ENCODE results near the gene ANGEL2. TPM values are rescaled to one million over a fixed set of nuclear protein-coding genes. Genes with fewer than 3 reads are reported as not detected.
"Not testable (repeated sequence)": the region's sequence is repeated elsewhere in the genome, so short reads cannot be mapped to it uniquely, and the experiment has no call there.

ANGEL2 gene
- total and polyA plus RNA-seq, 12 donors, result 17.7 to 47.3 (median 27.6) TPM

GRCh38 chr1:213032651-213033050 lies 17.0 kb upstream of the ANGEL2 start:
- Histone ChIP-seq H3K4me1 (replicated peaks in 1 of 2) (no peaks in the 10 kb centered on the region), H3K4me3 (no peak overlapping the region), H3K9me3 (replicated peaks in 1 of 3) (no peaks in the 10 kb centered on the region), H3K27ac (no peak overlapping the region), H3K36me3 (replicated peaks in 1 of 2) (no peaks in the 10 kb centered on the region), H3K27me3 (peaks cover 3% of the 10 kb centered on the region)
- TF ChIP-seq, protein P1, sequence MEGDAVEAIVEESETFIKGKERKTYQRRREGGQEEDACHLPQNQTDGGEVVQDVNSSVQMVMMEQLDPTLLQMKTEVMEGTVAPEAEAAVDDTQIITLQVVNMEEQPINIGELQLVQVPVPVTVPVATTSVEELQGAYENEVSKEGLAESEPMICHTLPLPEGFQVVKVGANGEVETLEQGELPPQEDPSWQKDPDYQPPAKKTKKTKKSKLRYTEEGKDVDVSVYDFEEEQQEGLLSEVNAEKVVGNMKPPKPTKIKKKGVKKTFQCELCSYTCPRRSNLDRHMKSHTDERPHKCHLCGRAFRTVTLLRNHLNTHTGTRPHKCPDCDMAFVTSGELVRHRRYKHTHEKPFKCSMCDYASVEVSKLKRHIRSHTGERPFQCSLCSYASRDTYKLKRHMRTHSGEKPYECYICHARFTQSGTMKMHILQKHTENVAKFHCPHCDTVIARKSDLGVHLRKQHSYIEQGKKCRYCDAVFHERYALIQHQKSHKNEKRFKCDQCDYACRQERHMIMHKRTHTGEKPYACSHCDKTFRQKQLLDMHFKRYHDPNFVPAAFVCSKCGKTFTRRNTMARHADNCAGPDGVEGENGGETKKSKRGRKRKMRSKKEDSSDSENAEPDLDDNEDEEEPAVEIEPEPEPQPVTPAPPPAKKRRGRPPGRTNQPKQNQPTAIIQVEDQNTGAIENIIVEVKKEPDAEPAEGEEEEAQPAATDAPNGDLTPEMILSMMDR (IDR thresholded peaks at IDR 0.05), result no peak
- TF ChIP-seq POLR2A (IDR thresholded peaks at IDR 0.05), result no peak
- intact Hi-C loops (cut with DNase I), result no loop called here
- DNase-seq, result no peak

DNA sequence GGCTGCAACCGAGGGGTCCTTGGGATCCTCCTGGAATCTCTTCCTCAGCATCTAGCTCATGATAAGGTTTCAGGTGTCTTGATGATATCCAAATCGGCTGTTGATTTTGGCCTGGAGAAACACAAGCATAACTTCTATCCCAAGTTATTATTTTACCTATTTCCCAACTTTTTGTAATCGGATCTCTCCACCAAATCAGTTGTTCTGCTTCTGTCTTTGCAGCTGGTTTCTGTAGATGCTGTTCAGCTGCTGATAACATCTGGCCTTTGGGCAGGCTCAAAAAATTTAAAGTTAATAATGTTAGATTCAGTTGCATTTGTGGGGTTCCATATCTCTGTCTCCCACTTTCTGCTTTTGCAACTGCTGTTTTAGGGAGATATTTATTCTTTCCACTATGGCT lies 11.4 kb upstream of the ANGEL2 start:
- H3K9me3 ChIP-seq (replicated peaks in 1 of 3); H3K27me3 ChIP-seq; DNase-seq; intact Hi-C loops (cut with DNase I); H3K27ac ChIP-seq; H3K4me3 ChIP-seq; H3K36me3 ChIP-seq (replicated peaks in 1 of 2); H3K4me1 ChIP-seq (replicated peaks in 1 of 2): not testable (repeated sequence)
- 60 to 78% (median 74%) methylated on average over 2 to 3 of the region's 3 CpGs for WGBS, 4 donors

DNA sequence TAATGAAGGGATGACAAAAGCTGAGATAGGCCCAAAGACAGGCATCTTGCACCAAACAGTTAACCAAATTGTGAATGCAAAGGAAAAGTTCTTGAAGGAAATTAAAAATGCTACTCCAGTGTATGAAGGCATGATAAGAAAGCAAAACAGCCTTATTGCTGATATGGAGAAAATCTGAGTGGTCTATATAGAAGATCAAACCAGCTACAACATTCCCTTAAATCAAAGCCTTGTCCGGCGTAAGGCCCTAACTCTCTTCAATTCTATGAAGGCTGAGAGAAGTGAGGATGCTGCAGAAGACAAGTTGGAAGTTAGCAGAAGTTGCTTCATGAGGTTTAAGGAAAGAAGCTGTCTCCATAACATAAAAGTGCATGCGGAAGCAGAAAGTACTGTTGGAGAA lies 4.3 kb upstream of the ANGEL2 start:
- 91 to 97% (median 94%) methylated on average over 3 of the region's 3 CpGs for WGBS, 4 donors
- Histone ChIP-seq H3K27me3 (no peaks in the 10 kb centered on the region), H3K4me3 (no peak overlapping the region), H3K27ac (no peak overlapping the region), H3K4me1 (replicated peaks in 1 of 2) (peaks cover 0 to 3% of the 10 kb centered on the region in 2 donors), H3K9me3 (replicated peaks in 1 of 3) (no peaks in the 10 kb centered on the region), H3K36me3 (replicated peaks in 1 of 2) (no peaks in the 10 kb centered on the region)
- TF ChIP-seq, protein P1 (IDR thresholded peaks at IDR 0.05), result no peak
- no peak for TF ChIP-seq POLR2A (IDR thresholded peaks at IDR 0.05)
- DNase-seq, result no peak
- intact Hi-C loops (cut with DNase I), result no loop called here

- Histone ChIP-seq H3K27ac (no peak overlapping the region), H3K9me3 (replicated peaks in 1 of 3) (no peaks in the 10 kb centered on the region), H3K27me3 (no peaks in the 10 kb centered on the region), H3K4me3 (no peak overlapping the region), H3K4me1 (replicated peaks in 1 of 2) (peaks cover 2 to 6% of the 10 kb centered on the region in 2 donors), H3K36me3 (replicated peaks in 1 of 2) (no peaks in the 10 kb centered on the region)
- no peak for TF ChIP-seq POLR2A (IDR thresholded peaks at IDR 0.05)
- TF ChIP-seq, protein P1 (IDR thresholded peaks at IDR 0.05), result no peak
- DNase-seq, result no peak
- 84 to 87% (median 85%) methylated on average over 4 of the region's 4 CpGs for WGBS, 4 donors
- intact Hi-C loops (cut with DNase I), result no loop called here
Observed at GRCh38 chr1:213019450-213019849, 3.8 kb upstream of the ANGEL2 start.

GRCh38 chr1:213017447-213018273 lies 2.0 kb upstream of the ANGEL2 start:
- 87 to 96% (median 93%) methylated on average over 9 of the region's 9 CpGs for WGBS, 4 donors
- intact Hi-C loops (cut with DNase I), result no loop called here
- no peaks in the 10 kb centered on the region for H3K9me3 ChIP-seq (replicated peaks in 1 of 3)

More at GRCh38 chr1:213017447-213018273, 2.0 kb upstream of the ANGEL2 start:
- Histone ChIP-seq H3K36me3 (replicated peaks in 1 of 2) (no peaks in the 10 kb centered on the region), H3K4me3 (no peak overlapping the region), H3K27ac (no peak overlapping the region), H3K27me3 (no peaks in the 10 kb centered on the region), H3K4me1 (replicated peaks in 1 of 2) (peaks cover 6 to 23% of the 10 kb centered on the region in 2 donors)
- no peak for TF ChIP-seq POLR2A (IDR thresholded peaks at IDR 0.05)
- TF ChIP-seq, protein P1 (IDR thresholded peaks at IDR 0.05), result no peak
- DNase-seq, result no peak

Measured in adrenal gland (tissue), 12 donors.